ENCODE measurements around the gene MED31. TPM values are rescaled to one million over a fixed set of nuclear protein-coding genes. Genes with fewer than 3 reads are reported as not detected.

MED31 gene
- total and polyA plus RNA-seq, 2 donors (not counting 3 experiments of a cell fraction or from before 2014, with no cell fraction given): 13.7 to 29.4 TPM

- Histone ChIP-seq H4K20me1 (replicated peaks; ENCODE audit: control insufficient read depth, extremely low read depth, insufficient read depth, low read length) (no peaks in the 10 kb centered on the region), H3K79me2 (ENCODE audit: control insufficient read depth, insufficient read depth, low read length) (no peaks in the 10 kb centered on the region), H2AFZ (ENCODE audit: low read depth, low read length) (no peak overlapping the region), H3K27ac (ENCODE audit: insufficient read depth, low read depth, low read length) (no peak overlapping the region), H3K9me3 (replicated peaks; ENCODE audit: control insufficient read depth, insufficient read depth, low read length) (no peaks in the 10 kb centered on the region), H3K4me3 (replicated peaks in 1 of 3; ENCODE audit: insufficient read depth in 1 of 3, low read depth in 1 of 3, low read length in 3 of 3) (no peak overlapping the region), H3K9me1 (replicated peaks; ENCODE audit: control insufficient read depth, extremely low read depth, insufficient read depth, low read length) (no peaks in the 10 kb centered on the region), H3K4me1 (ENCODE audit: control insufficient read depth, extremely low read depth, insufficient read depth, low read length) (no peaks in the 10 kb centered on the region), H3K36me3 (ENCODE audit: control insufficient read depth in 2 of 2, extremely low read depth in 1 of 2, insufficient read depth in 2 of 2, low read length in 2 of 2) (no peaks in the 10 kb centered on the region), H3K27me3 (ENCODE audit: control insufficient read depth in 2 of 2, insufficient read depth in 2 of 2, low read length in 2 of 2) (peaks cover 45 to 62% of the 10 kb centered on the region in 2 experiments), H3K4me2 (ENCODE audit: insufficient read depth, low read length) (no peak overlapping the region), H3K9ac (replicated peaks; ENCODE audit: extremely low read depth, insufficient read depth, low read length) (no peak overlapping the region)
- FAIRE-seq (no peak), DNase-seq (ENCODE audit: low read depth, low spot score) (no peak)
- CTCF ChIA-PET: interaction anchor here (0.9 kb wide), 1 partner anchor 8 kb away, joined by 3 read pairs; no protein-coding TSS in a partner anchor
- intact Hi-C loops (cut with micrococcal nuclease) (no loop called here), dilution Hi-C loops (cut with MboI; ENCODE audit: extremely low pct_ligation_motif_present, low sequenced_read_pairs) (no loop called here)
- TF ChIP-seq POLR2A (IDR thresholded peaks at IDR 0.05; ENCODE audit: low read depth, low read length) (no peak), EZH2 (IDR thresholded peaks at IDR 0.05; ENCODE audit: borderline replicate concordance, low read depth, low read length, severe bottlenecking) (no peak), MYC (IDR thresholded peaks at IDR 0.05; ENCODE audit: low read depth, low read length) (no peak), FOS (IDR thresholded peaks at IDR 0.05; ENCODE audit: borderline replicate concordance, insufficient read depth, low read length) (no peak), GATA2 (IDR thresholded peaks at IDR 0.05; ENCODE audit: insufficient read depth, insufficient read length, low read depth, low read length) (no peak)
- TF ChIP-seq, protein P1, sequence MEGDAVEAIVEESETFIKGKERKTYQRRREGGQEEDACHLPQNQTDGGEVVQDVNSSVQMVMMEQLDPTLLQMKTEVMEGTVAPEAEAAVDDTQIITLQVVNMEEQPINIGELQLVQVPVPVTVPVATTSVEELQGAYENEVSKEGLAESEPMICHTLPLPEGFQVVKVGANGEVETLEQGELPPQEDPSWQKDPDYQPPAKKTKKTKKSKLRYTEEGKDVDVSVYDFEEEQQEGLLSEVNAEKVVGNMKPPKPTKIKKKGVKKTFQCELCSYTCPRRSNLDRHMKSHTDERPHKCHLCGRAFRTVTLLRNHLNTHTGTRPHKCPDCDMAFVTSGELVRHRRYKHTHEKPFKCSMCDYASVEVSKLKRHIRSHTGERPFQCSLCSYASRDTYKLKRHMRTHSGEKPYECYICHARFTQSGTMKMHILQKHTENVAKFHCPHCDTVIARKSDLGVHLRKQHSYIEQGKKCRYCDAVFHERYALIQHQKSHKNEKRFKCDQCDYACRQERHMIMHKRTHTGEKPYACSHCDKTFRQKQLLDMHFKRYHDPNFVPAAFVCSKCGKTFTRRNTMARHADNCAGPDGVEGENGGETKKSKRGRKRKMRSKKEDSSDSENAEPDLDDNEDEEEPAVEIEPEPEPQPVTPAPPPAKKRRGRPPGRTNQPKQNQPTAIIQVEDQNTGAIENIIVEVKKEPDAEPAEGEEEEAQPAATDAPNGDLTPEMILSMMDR (IDR thresholded peaks at IDR 0.05; ENCODE audit: extremely low read depth in 1 of 2, insufficient read depth in 1 of 2, low read depth in 1 of 2, low read length in 2 of 2): no peak
- POLR2A ChIA-PET: no interaction called here
- BruUV-seq (replicated peaks): no TSS peak
Observed at GRCh38 chr17:6657633-6658287, 6.4 kb upstream of the MED31 start.

All from endothelial cell of umbilical vein (primary cell).